Measurements from ENCODE around the gene PGAP3.

The PGAP3 gene

GRCh38 chr17:39643271-39643670 lies 44.6 kb downstream of the PGAP3 start:
- no peak for TF ChIP-seq CTCF (IDR thresholded peaks at IDR 0.05; ENCODE audit: unreplicated experiment in 3 of 3)
- Mint-ChIP-seq H3K4me3 (no peak overlapping the region), H3K4me1 (peaks cover 16% of the 10 kb centered on the region), H3K27me3 (ENCODE audit: low read depth) (no peaks in the 10 kb centered on the region), H3K27ac (no peak overlapping the region), H3K36me3 (ENCODE audit: low read depth) (peaks cover 3% of the 10 kb centered on the region), H3K9me3 (no peaks in the 10 kb centered on the region)

- no peak for TF ChIP-seq CTCF (IDR thresholded peaks at IDR 0.05; ENCODE audit: unreplicated experiment in 3 of 3)
- H3K4me1 Mint-ChIP-seq = peaks cover 24% of the 10 kb centered on the region
- H3K36me3 Mint-ChIP-seq (ENCODE audit: low read depth) = peaks cover 3% of the 10 kb centered on the region
- no peak overlapping the region for H3K27ac Mint-ChIP-seq
- no peaks in the 10 kb centered on the region for H3K9me3 Mint-ChIP-seq
- H3K27me3 Mint-ChIP-seq (ENCODE audit: low read depth) = no peaks in the 10 kb centered on the region
- H3K4me3 Mint-ChIP-seq = no peak overlapping the region
Measured at GRCh38 chr17:39642291-39643074, 45.4 kb downstream of the PGAP3 start.

- no peak overlapping the region for H3K27ac Mint-ChIP-seq
- H3K9me3 Mint-ChIP-seq = no peaks in the 10 kb centered on the region
- peaks cover 3% of the 10 kb centered on the region for H3K36me3 Mint-ChIP-seq (ENCODE audit: low read depth)
- TF ChIP-seq CTCF (IDR thresholded peaks at IDR 0.05; ENCODE audit: unreplicated experiment in 3 of 3) = no peak
- no peaks in the 10 kb centered on the region for H3K27me3 Mint-ChIP-seq (ENCODE audit: low read depth)
- no peak overlapping the region for H3K4me3 Mint-ChIP-seq
- H3K4me1 Mint-ChIP-seq = peaks cover 27% of the 10 kb centered on the region
Measured at GRCh38 chr17:39641883-39642282, 46.0 kb downstream of the PGAP3 start.

GRCh38 chr17:39641097-39641496 lies 46.8 kb downstream of the PGAP3 start:
- Mint-ChIP-seq H3K4me3 (peak overlapping the region in 1 of 3 experiments; percentile 52), H3K9me3 (no peaks in the 10 kb centered on the region), H3K27me3 (ENCODE audit: low read depth) (no peaks in the 10 kb centered on the region), H3K4me1 (peaks cover 34% of the 10 kb centered on the region), H3K27ac (no peak overlapping the region), H3K36me3 (ENCODE audit: low read depth) (peaks cover 3% of the 10 kb centered on the region)
- no peak for TF ChIP-seq CTCF (IDR thresholded peaks at IDR 0.05; ENCODE audit: unreplicated experiment in 3 of 3)

GRCh38 chr17:39640591-39641031 lies 47.2 kb downstream of the PGAP3 start:
- Mint-ChIP-seq H3K4me1 (peaks cover 34% of the 10 kb centered on the region), H3K4me3 (peak overlapping the region in 2 of 3 experiments; percentile 44 to 52), H3K27me3 (ENCODE audit: low read depth) (no peaks in the 10 kb centered on the region), H3K36me3 (ENCODE audit: low read depth) (peaks cover 3% of the 10 kb centered on the region), H3K9me3 (no peaks in the 10 kb centered on the region), H3K27ac (peak overlapping the region in 2 of 3 experiments; percentile 49 to 52)
- no peak for TF ChIP-seq CTCF (IDR thresholded peaks at IDR 0.05; ENCODE audit: unreplicated experiment in 3 of 3)
